HL-60/S4 treated with phorbol 12-myristate 13-acetate at 8.2 ng/mL for 4 days and 3 days (cell line): ENCODE measurements around the gene TAP1.
"Not testable (repeated sequence)": the region's sequence is repeated elsewhere in the genome, so short reads cannot be mapped to it uniquely, and the experiment has no call there.

Experiments used
- in situ Hi-C: fragments of 300-500 bp; cut with MboI; formaldehyde crosslinking; loops from 2 replicates; pipeline ENCODE4 v1.15.0; 2022; ENCODE audit warnings: low sequenced_read_pairs

Gene TAP1

DNA sequence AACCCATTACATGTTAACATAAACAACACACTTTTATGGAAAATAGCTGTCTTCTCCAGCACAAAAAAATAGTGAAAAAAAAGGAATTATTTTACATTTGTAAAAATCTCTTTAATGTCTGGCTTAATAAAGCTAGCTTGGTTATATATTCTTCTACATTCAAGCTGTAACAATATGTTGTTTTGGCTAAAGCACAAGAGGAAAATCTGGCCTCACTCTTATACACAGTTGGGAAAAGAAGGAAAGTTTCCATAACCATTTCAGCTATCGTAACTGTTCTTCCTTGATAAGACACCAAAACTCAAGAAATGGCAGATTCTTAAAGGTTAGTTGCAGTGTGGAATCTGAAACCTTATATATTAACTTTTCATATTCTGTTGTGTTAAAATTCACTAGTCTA is 44.3 kb downstream of the TAP1 start:
- in situ Hi-C loops: no loop called here

DNA sequence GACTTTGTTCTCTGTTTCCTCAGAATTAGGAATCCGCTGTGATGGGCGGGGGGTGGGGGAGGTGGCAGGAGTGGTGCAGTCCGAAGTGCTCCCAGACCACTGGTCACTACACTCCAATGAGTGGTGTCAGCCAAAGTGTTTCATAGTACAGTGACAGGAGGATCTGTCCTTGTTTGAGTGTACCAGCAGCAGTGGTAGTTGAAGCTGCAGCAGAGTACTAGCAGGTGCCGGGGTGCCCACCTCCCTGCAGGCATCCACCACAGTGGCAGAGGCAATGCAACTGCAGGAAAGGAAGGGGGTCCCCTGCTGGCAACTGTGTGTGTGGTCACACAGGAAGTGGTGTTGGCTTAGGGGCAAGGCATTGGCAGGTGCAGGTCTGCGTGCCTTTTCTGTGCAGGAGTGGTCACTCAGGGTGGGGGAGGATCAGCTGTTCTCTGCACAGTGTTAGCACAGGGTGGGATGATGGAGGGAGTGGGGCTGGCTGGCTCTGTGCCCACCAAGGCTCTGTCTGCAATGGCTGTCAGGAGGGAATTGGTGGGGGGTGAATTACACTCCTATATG is 46.4 kb downstream of the TAP1 start:
- in situ Hi-C loops: no loop called here

DNA sequence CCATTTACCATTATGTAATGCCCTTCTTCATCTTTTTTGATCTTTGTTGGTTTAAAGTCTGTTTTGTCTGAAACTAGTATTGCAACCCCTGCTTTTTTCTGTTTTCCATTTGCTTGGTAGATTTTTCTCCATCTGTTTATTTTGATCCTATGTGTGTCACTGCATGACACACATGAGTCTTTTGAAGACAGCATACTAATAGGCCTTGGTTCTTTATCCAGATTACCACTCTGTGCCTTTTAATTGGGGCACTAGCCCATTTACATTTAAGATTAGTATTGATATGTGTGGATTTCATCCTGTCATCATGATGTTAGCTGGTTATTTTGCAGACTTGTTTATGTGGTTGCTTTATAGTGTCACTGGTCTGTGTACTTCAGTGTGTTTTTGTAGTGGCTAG is 48.1 kb downstream of the TAP1 start:
- in situ Hi-C loops: not testable (repeated sequence)

DNA sequence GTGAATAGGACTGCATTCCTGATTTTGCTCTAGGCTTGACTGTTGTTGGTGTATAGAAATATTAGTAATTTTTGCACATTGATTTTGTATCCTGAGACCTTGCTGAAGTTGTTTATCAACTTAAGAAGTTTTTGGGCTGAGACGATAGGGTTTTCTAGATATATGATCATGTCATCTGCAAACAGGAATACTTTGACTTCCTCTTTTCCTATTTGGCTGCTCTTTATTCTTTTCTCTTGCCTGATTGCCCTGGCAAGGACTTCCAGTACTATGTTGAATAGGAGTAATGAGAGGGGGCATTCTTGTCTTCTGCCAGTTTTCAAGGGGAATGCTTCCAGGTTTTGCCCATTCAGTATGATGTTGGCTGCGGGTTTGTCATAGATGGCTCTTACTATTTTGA is 50.1 kb downstream of the TAP1 start:
- in situ Hi-C loops: no loop called here

DNA sequence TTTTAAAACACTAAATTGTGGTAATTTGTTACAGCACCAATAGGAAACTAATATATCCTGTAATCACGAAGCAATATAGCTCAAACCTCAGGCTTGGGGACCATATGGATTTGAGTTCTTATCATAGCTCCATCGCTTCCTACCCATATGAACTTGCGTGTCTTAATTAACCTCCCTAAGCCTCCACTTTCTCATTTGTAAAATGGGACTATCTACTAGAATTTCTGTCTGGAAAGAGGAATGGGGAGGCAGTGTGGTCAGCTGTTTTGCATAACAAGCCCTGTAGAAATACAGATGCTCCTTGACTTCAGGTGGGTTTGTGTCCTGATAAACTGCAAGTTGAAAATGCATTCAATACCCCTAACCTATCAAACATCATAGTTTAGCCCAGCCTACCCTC is 53.8 kb downstream of the TAP1 start:
- in situ Hi-C loops: loop anchor here (10.0 kb wide), 1 partner anchor 385 kb away; no protein-coding TSS in a partner anchor

DNA sequence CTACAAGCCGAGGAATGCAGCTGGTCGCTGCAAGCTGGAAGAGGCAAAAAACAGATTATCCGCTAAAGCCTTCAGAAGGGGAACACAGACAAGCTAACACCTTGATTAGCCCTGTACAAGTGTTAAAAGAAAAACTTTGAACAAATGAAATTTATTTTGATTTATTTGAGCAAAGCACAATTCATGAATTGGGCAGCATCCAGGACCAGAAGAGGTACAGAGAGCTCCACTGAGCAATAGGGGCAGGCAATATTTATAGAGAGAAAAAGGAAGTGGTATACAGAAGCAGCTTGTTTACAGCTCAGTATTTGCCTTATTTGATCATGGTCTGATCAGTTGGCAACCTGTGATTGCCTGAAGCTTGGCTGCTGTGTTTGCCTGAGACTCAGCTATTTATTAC is 54.3 kb downstream of the TAP1 start:
- in situ Hi-C loops: loop anchor here (10.0 kb wide), 1 partner anchor 384 kb away; no protein-coding TSS in a partner anchor

DNA sequence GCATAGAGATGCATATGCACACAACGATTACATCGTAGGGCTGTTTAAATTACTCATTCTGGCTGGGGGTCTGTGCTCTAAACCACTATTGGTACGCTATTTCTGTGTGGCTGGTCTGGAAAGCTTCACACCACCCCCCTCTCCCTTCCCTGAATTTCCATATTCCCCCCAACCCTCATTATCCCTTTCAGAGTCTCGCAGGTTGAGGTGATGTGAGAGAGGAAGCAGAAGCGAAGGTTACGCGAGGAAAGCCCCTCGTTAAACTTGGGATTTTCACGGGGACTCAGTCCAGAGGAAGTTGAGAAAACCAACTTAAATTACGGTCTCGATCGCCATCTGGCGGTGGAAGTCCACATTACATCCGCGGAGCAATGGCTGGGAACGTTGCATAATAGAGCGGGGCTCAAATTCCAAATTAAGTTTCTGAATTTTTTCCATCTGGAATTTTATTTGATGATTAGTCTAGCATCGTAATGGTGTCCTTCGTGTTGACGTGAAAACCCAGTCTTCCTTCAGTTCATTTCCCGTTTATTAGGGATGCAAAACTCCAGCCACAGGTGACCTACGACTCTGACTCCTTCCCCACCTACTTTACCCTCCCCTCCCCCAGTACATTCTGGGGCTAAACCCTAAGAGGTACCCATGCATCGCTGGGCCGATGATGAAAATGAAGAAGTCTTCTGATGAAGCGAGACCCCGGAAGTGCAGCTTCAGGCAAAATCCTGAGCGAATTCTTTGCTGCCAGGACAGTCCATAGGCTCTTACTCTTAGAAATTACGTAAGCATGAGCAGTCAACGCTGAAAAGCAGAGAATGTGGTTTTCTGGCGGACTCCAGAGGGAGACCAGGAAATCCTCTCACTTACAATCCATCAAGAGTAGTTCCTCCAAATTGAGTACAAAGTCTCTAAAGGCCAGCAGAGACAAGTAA is 56.4 kb downstream of the TAP1 start:
- in situ Hi-C loops: loop anchor here (10.0 kb wide), 1 partner anchor 382 kb away; no protein-coding TSS in a partner anchor
